IMR-90 (cell line): ENCODE results near the gene MUSTN1. TPM values are rescaled to one million over a fixed set of nuclear protein-coding genes. Genes with fewer than 3 reads are reported as not detected.

Source experiments
- ATAC-seq: fragments of 200-7000 bp; cut with Tn5 transposase; 2 replicates; pipeline ENCODE4 v1.9.1; 2020; ENCODE audit warnings: low read depth, mild to moderate bottlenecking, moderate library complexity
- BruUV-seq: library from RNA; stranded (reverse); fragments of 400-500 nt; replicated peaks from 2 replicates; lab custom pipeline; 2021; lab: Mats Ljungman, UMichigan
- CTCF ChIA-PET: fragments of 300-600 bp; formaldehyde crosslinking; extraction: SDS; loops from one replicate; lab custom pipeline; 2021; ENCODE audit warnings: antibody characterized with exemption; lab: Yijun Ruan, JAX
- POLR2A ChIA-PET: fragments of 300-600 bp; sonication (Branson Sonifier 250); formaldehyde crosslinking; loops from one replicate; lab custom pipeline; 2022; ENCODE audit warnings: antibody characterized with exemption; ENCODE audit not compliant: unreplicated experiment; lab: Charles Lee
- DNase-seq: peaks from one replicate; pipeline ENCODE4 v3.0.0; 2013
- H2AFZ ChIP-seq: replicated peaks from 2 replicates; pipeline ENCODE3; 2013; ENCODE audit warnings: low read length, mild to moderate bottlenecking; ENCODE audit not compliant: poor library complexity
- H2AK5ac ChIP-seq: 2 replicates; pipeline ENCODE4 v1.6.1; 2013; ENCODE audit warnings: low read depth, low read length, inconsistent platforms
- H2AK9ac ChIP-seq: replicated peaks from 2 replicates; pipeline ENCODE3; 2013; ENCODE audit warnings: mild to moderate bottlenecking, low read depth, low read length, moderate library complexity; ENCODE audit not compliant: poor library complexity
- H2BK120ac ChIP-seq: 2 replicates; pipeline ENCODE4 v1.6.1; 2013; ENCODE audit warnings: low read depth, low read length, inconsistent platforms
- H2BK15ac ChIP-seq: 3 replicates; pipeline ENCODE4 v1.6.1; 2013; ENCODE audit warnings: low read depth, low read length, inconsistent platforms
- H2BK20ac ChIP-seq: 2 replicates; pipeline ENCODE4 v1.6.1; 2013; ENCODE audit warnings: low read depth, mild to moderate bottlenecking, inconsistent platforms, low read length, moderate library complexity
- H2BK5ac ChIP-seq: 2 replicates; pipeline ENCODE4 v1.6.1; 2013; ENCODE audit warnings: mild to moderate bottlenecking, low read depth, low read length, inconsistent platforms; ENCODE audit not compliant: poor library complexity, severe bottlenecking
- H3K14ac ChIP-seq: replicated peaks from 2 replicates; pipeline ENCODE4 v1.6.1; 2013; ENCODE audit warnings: low read depth, low read length, inconsistent platforms
- H3K18ac ChIP-seq: 2 replicates; pipeline ENCODE4 v1.6.1; 2013; ENCODE audit warnings: low read depth, low read length, control low read depth
- H3K23ac ChIP-seq: 2 replicates; pipeline ENCODE4 v1.6.1; 2013; ENCODE audit warnings: low read depth, low read length, inconsistent platforms
- H3K27ac ChIP-seq: 2 replicates; pipeline ENCODE4 v1.5.1; 2013; ENCODE audit warnings: mild to moderate bottlenecking, control low read depth, low read length; ENCODE audit not compliant: insufficient read depth
- H3K27me3 ChIP-seq: 2 replicates; pipeline ENCODE4 v1.6.1; 2013; ENCODE audit warnings: low read length; ENCODE audit not compliant: control insufficient read depth, insufficient read depth
- H3K36me3 ChIP-seq: 2 replicates; pipeline ENCODE4 v1.6.1; 2013; ENCODE audit warnings: low read length, mixed read lengths; ENCODE audit not compliant: control insufficient read depth, insufficient read depth
- H3K4ac ChIP-seq: 2 replicates; pipeline ENCODE4 v1.6.1; 2013; ENCODE audit warnings: low read depth, low read length, inconsistent platforms
- H3K4me1 ChIP-seq: 2 replicates; pipeline ENCODE4 v1.6.1; 2013; ENCODE audit warnings: low read length, mixed read lengths; ENCODE audit not compliant: control insufficient read depth, insufficient read depth
- H3K4me2 ChIP-seq: 2 replicates; pipeline ENCODE4 v1.6.1; 2013; ENCODE audit warnings: low read depth, mild to moderate bottlenecking, control low read depth, low read length, moderate library complexity
- H3K4me3 ChIP-seq: 2 replicates; pipeline ENCODE4 v1.5.1; 2013; ENCODE audit warnings: low read depth, mild to moderate bottlenecking, control low read depth, low read length, moderate library complexity; ENCODE audit not compliant: insufficient read depth
- H3K56ac ChIP-seq: 2 replicates; pipeline ENCODE4 v1.6.1; 2013; ENCODE audit warnings: low read length, inconsistent platforms; ENCODE audit not compliant: insufficient read depth; ENCODE audit errors: extremely low read depth
- H3K79me1 ChIP-seq, 2 experiments: 2 replicates each; pipeline ENCODE4 v1.6.1; 2013; ENCODE audit warnings: low read length in 2 of 2, inconsistent platforms in 1 of 2, low read depth in 1 of 2
- H3K9ac ChIP-seq: 2 replicates; pipeline ENCODE4 v1.6.1; 2013; ENCODE audit warnings: low read depth, low read length, control low read depth
- H3K9me1 ChIP-seq: 2 replicates; pipeline ENCODE4 v1.6.1; 2013; ENCODE audit warnings: low read length, inconsistent platforms; ENCODE audit not compliant: insufficient read depth
- H3K9me3 ChIP-seq: 2 replicates; pipeline ENCODE4 v1.6.1; 2013; ENCODE audit warnings: low read length; ENCODE audit not compliant: control insufficient read depth, insufficient read depth
- H4K20me1 ChIP-seq: 2 replicates; pipeline ENCODE4 v1.6.1; 2013; ENCODE audit warnings: low read length, inconsistent platforms; ENCODE audit not compliant: insufficient read depth
- H4K5ac ChIP-seq: 2 replicates; pipeline ENCODE4 v1.6.1; 2013; ENCODE audit warnings: mild to moderate bottlenecking, low read depth, low read length, control low read depth
- H4K8ac ChIP-seq, 2 experiments: 2 replicates each; pipeline ENCODE4 v1.6.1; 2013; ENCODE audit warnings: low read depth in 2 of 2, low read length in 2 of 2, control low read depth in 1 of 2, inconsistent platforms in 1 of 2
- H4K91ac ChIP-seq: 2 replicates; pipeline ENCODE4 v1.6.1; 2013; ENCODE audit warnings: low read depth, low read length, inconsistent platforms; ENCODE audit not compliant: insufficient read depth
- BHLHE40 ChIP-seq: fragments of 150-350 bp; IDR thresholded peaks from 2 replicates; pipeline ENCODE4 v1.6.1; 2016; ENCODE audit warnings: mild to moderate bottlenecking, low read depth, low read length
- WGBS, 2 experiments: methylation state at CpG; one replicate each; pipeline versions ENCODE4 v1.1.5 to v1.1.7; 2013; ENCODE audit warnings: missing lambda C conversion rate in 2 of 2; ENCODE audit not compliant: insufficient read length in 1 of 2; ENCODE audit errors: extremely low coverage in 2 of 2; 5-methylcytosine and 5-hydroxymethylcytosine counted together
- dilution Hi-C: fragments of 300-500 bp; cut with HindIII; formaldehyde crosslinking; loops from one replicate; pipeline ENCODE4 v1.14.3; 2018; ENCODE audit warnings: low sequenced_read_pairs; ENCODE audit not compliant: unreplicated experiment
- in situ Hi-C: fragments of 300-500 bp; cut with MboI; formaldehyde crosslinking; loops from 3 replicates; pipeline ENCODE4 v1.14.3; 2019; ENCODE audit warnings: low sequenced_read_pairs, inconsistent platforms, mixed read lengths
- intact Hi-C: fragments of 100-400 bp; cut with micrococcal nuclease; formaldehyde crosslinking; loops from 2 replicates; pipeline ENCODE4 v1.10.0; 2022
- polyA plus RNA-seq, 3 experiments: library from polyadenylated mRNA; depleted of rRNA; stranded (reverse); fragments of >200 nt; gene quantifications; 2 replicates each; pipeline ENCODE4 v1.2.3, GENCODE V29; 2012; ENCODE audit warnings: low replicate concordance in 1 of 3
- total RNA-seq: library from RNA; depleted of rRNA; stranded (reverse); fragments of >200 nt; gene quantifications from 2 replicates; pipeline ENCODE4 v1.2.3, GENCODE V29; 2012
- TF ChIP-seq, protein P1 (sequence below): fragments of 150-350 bp; IDR thresholded peaks from 2 replicates; pipeline ENCODE4 v1.6.1; 2017; ENCODE audit warnings: mild to moderate bottlenecking, antibody characterized with exemption, low read length, low read depth
- TF ChIP-seq, protein P2 (sequence below): fragments of 150-350 bp; IDR thresholded peaks from 2 replicates; pipeline ENCODE4 v1.6.1; 2016; ENCODE audit warnings: low read depth, mild to moderate bottlenecking, low read length, moderate library complexity, borderline replicate concordance

Gene MUSTN1
- total and polyA plus RNA-seq, 2 of the 4 experiments (the other 2 are of a cell fraction): not detected

DNA sequence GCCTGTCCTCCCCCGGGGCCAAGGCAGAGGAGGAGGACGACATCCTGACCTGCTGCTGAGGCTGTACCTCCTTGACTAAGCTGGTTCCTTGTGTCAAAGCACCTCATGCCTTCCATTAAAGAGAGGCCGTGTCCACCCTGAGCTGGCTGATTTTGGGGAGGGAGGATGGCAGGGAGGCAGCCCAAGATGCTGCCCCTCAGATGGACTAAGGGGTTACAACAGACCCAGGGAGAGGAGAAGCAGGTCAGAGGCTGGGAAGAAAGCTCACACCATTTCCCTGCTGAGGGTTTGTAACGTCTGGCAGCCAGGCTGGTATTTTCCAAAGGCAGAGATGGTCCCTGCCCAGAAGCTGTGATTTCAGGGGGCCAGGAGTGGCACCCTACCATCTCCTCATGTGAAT is 42.9 kb downstream of the MUSTN1 start:
- Histone ChIP-seq H2BK15ac (no peak overlapping the region), H2BK20ac (no peak overlapping the region), H2AK5ac (no peak overlapping the region), H3K4me3 (no peak overlapping the region), H3K9me1 (no peaks in the 10 kb centered on the region), H3K56ac (no peak overlapping the region), H3K9me3 (no peaks in the 10 kb centered on the region), H2BK5ac (no peak overlapping the region), H3K18ac (no peak overlapping the region), H2BK120ac (no peak overlapping the region), H3K27me3 (peaks cover 35% of the 10 kb centered on the region; the same call in 1 of the 2 replicates), H3K27ac (no peak overlapping the region), H4K91ac (no peak overlapping the region), H4K5ac (no peak overlapping the region), H2AK9ac (no peak overlapping the region), H3K9ac (no peak overlapping the region), H3K79me1 (no peaks in the 10 kb centered on the region), H3K4ac (no peak overlapping the region), H3K36me3 (no peaks in the 10 kb centered on the region), H3K4me2 (no peak overlapping the region), H4K20me1 (no peaks in the 10 kb centered on the region), H4K8ac (no peak overlapping the region), H3K14ac (no peak overlapping the region), H2AFZ (no peak overlapping the region), H3K4me1 (no peaks in the 10 kb centered on the region), H3K23ac (no peak overlapping the region)
- BruUV-seq: no TSS peak
- DNase-seq: no peak
- intact Hi-C loops: no loop called here
- no peak for TF ChIP-seq BHLHE40
- TF ChIP-seq, protein P1, sequence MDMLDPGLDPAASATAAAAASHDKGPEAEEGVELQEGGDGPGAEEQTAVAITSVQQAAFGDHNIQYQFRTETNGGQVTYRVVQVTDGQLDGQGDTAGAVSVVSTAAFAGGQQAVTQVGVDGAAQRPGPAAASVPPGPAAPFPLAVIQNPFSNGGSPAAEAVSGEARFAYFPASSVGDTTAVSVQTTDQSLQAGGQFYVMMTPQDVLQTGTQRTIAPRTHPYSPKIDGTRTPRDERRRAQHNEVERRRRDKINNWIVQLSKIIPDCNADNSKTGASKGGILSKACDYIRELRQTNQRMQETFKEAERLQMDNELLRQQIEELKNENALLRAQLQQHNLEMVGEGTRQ: no peak
- TF ChIP-seq, protein P2, sequence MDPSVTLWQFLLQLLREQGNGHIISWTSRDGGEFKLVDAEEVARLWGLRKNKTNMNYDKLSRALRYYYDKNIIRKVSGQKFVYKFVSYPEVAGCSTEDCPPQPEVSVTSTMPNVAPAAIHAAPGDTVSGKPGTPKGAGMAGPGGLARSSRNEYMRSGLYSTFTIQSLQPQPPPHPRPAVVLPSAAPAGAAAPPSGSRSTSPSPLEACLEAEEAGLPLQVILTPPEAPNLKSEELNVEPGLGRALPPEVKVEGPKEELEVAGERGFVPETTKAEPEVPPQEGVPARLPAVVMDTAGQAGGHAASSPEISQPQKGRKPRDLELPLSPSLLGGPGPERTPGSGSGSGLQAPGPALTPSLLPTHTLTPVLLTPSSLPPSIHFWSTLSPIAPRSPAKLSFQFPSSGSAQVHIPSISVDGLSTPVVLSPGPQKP: no peak
- ATAC-seq: no peak
- dilution Hi-C loops: no loop called here
- in situ Hi-C loops: no loop called here
- ChIA-PET CTCF (interaction anchor here (1.5 kb wide), 1 partner anchor 11 kb away, joined by 5 read pairs; no protein-coding TSS in a partner anchor), POLR2A (no interaction called here)
- 20% methylated on average over 1 of the region's 4 CpGs; no CpG with 5 or more reads in 1 of the 2 experiments for WGBS, 2 experiments
